ENCODE data around the gene ULK4.
A peak's percentile ranks its signal among the peaks of the same experiment; 100 is the strongest.

Gene ULK4

DNA sequence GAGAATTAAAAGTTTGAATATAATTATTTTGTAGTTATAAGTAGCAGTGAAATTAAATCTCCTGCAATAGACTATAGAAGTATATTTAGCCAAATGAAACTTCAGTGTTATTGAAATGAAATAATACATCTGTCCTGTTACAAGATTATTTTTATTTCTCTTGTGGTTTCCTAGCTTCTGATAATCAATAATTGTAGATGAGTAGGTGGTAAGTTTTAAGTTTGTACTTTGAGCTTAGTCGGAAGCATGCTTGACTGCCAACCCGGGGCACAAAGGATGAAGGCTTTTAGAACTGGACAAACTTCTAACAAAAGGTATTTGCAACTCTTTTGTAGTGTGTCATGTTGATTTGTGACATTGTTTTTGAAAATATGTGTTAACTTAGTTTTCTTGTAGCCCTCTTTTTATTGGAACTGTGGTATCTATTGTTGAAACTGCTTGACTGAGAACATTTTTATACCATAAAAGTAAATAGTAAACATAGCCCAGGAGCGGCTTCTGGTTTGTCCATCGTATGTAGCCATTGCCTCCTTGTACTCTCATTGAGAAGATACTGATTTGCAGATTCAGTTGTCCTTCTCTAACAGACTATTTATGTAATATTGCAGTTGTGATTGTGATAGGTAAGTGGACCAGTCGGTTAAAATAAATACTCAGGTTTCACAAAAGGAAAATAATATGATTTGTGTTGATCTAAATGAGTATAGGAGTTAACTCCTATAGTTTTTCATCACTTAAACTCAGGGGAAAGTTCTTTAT, 759.6 kb downstream of the ULK4 start:
- DNase-seq = no peak

DNA sequence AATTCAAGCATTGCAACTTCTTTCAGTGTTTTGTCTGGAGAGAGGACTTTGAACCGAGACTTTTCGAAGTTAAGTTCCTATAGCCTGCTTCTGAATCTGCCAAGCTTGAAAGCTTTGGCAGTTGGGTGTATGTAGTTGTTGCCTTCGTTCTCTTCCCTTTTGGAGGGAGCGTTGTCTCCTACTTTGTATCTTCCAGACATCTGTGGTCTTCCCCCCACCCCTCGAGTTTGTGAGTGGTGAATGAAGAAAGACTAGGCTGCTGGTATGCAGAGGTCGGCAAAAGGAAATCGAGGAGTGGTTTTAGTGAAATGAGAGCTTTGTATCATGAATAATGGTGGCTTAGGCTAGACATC, 761.3 kb downstream of the ULK4 start:
- DNase-seq = peak in 1 of 2 donors; percentile 7

DNA sequence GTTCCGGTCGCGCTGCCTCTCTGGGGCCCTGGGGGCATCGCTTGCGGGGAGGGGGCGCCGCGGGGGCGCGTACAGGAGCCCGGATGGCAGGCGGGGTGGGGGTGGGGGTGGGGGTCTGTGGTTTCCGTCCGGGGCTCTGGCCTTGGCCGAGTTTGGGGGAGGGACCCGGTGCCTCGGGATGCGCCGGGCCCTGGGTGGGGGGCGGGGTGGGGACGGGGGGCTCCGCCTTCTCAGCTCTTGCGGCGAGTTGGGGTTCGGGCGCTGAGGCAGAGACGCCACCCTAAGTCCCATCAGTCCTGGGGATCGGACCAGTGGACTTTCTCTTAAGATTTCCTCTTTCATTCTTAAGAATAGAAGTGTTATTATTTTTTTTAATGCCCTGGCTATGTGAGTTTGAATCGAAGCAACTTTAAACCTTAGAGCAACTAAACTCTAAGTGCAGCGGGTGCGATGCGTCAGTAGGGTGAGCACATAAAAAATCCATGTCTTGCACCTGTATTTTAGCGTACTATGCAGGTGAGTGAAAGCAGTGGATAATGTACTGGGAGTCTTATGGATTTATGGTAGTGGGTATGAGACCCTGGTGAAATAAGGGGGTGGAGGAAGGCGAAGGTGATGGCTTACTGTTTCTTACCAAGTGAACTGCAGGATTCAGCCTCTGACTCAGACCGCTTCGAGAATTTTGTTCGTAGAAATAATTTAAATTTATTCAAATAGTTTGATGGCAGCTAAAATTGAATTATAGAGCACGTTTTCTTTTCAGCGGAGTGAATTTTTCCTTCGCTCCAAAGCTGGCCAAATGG, 761.8 kb downstream of the ULK4 start:
- peak; percentile 43 to 48 for DNase-seq

DNA sequence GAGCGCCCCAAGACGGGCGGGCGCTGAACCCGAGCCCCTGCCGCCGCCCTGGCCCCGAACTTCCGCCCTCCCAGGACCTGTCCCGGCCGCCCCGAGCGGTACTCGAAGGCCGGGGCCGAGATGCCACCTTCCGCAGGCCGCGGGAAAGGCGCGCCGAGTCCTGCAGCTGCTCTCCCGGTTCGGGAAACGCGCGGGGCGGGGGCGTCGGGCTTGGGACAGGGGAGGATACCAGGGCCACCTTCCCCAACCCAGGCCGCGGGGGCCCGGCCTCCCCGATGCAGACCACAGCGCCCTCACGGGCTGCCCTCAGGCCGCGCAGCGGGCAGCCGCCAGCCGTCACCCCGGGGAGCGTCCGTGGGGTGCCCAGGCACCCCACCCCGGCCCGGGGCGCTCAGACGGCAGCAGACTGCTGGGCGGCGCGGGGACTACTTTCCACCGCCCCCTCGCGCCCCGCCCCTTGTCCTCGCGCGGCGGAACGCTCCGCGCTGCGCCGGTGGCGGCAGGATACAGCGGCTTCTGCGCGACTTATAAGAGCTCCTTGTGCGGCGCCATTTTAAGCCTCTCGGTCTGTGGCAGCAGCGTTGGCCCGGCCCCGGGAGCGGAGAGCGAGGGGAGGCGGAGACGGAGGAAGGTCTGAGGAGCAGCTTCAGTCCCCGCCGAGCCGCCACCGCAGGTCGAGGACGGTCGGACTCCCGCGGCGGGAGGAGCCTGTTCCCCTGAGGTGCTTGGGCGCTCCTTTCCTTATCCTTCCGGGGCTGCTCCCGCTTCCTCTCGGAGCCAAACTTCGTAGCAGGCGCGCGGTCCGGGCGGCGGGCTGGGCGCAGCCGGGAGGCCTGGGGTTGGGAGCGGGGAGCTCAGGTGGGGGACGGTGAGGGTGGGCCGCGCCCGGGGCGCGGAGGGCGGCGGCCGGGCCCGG, 762.7 kb downstream of the ULK4 start, which contains the start of gene CTNNB1:
Gene CTNNB1, plus strand, starts transcription at position 556 of the 916 bp plus-strand sequence. CDS start 24,564 bp downstream, outside the sequence.
- peak; percentile 91 to 93 for DNase-seq

DNA sequence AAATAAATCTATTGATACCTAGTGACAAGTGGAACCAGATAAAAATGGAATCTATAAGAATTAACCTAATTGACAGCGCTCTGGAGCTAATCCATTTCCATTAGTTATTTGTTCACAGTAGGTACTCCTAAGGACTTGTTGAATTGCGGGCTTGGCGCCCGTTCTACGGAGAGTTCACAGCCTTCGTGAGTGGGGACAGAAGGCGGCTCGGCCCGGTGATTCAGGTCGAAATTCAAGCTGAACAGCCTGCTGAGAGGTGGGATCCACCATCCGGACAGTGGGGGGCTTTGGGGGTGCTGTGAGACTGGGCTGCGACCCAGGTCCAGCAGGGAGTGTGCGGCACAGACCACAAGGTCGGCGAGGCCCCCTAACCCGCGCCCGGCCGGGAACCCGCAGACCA, 763.4 kb downstream of the ULK4 start:
- DNase-seq = peak in 1 of 2 donors; percentile 28

DNA sequence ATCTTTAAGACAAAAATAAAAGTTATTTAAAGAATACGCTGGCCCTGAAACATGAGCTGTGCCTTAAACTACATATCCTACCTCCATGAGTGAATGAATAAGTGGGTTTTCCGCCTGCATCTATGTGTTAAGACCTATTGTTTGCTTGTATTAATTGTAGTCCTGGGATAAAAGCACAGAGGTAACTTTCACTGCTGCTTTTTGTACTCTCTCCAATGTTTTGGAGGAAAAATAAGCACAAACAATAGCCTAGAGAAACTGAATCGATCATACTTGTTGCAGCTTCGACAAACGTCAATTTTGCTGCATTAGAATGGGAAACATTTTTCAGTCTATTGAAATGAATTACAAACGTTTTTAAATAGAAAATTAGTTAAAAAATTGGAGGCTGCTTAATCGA, 763.9 kb downstream of the ULK4 start:
- no peak for DNase-seq

Measured in stimulated activated CD4-positive, alpha-beta T cell treated with anti-CD3 and anti-CD28 coated beads, Interleukin-2, amount 100 ng/mL, for 24 hours (primary cell).